OCI-LY7 (cell line): ENCODE results near the gene MANSC1. TPM values are rescaled to one million over a fixed set of nuclear protein-coding genes. Genes with fewer than 3 reads are reported as not detected.

Experiments
- BruUV-seq: library from RNA; stranded (reverse); fragments of 400-500 nt; replicated peaks from 2 replicates; lab custom pipeline; 2021; lab: Mats Ljungman, UMichigan
- CTCF ChIA-PET: fragments of 300-600 bp; sonication (Branson Sonifier 250); formaldehyde crosslinking; loops from one replicate; lab custom pipeline; 2022; ENCODE audit warnings: antibody characterized with exemption; ENCODE audit not compliant: unreplicated experiment; lab: Charles Lee
- POLR2A ChIA-PET: fragments of 300-600 bp; sonication (Branson Sonifier 250); formaldehyde crosslinking; loops from one replicate; lab custom pipeline; 2022; ENCODE audit warnings: antibody characterized with exemption; lab: Charles Lee
- DNase-seq: peaks from one replicate; pipeline ENCODE4 v3.0.0-alpha.2; 2015; ENCODE audit warnings: low spot score
- H2AFZ ChIP-seq: fragments of 200-600 bp; sonication (generic), shearing (Covaris generic); 2 replicates; pipeline ENCODE4 v1.6.1; 2014; ENCODE audit warnings: mild to moderate bottlenecking, antibody characterized with exemption, low read length, moderate library complexity
- H3K27ac ChIP-seq: fragments of 200-600 bp; sonication (generic); 2 replicates; pipeline ENCODE4 v1.5.1; 2014; ENCODE audit warnings: mixed run types, low read depth, mild to moderate bottlenecking, moderate library complexity, low read length, inconsistent platforms; ENCODE audit not compliant: poor library complexity, severe bottlenecking
- H3K36me3 ChIP-seq: fragments of 200-600 bp; sonication (generic); 2 replicates; pipeline ENCODE4 v1.6.1; 2014; ENCODE audit warnings: mild to moderate bottlenecking, antibody characterized with exemption, low read length, moderate library complexity, mixed read lengths; ENCODE audit not compliant: insufficient read depth
- H3K4me1 ChIP-seq: fragments of 200-600 bp; sonication (generic); 2 replicates; pipeline ENCODE4 v1.5.1; 2014; ENCODE audit warnings: mild to moderate bottlenecking, low read length; ENCODE audit not compliant: insufficient read depth, poor library complexity, severe bottlenecking
- H3K4me2 ChIP-seq: fragments of 200-600 bp; sonication (generic); 2 replicates; pipeline ENCODE4 v1.6.1; 2014; ENCODE audit warnings: mild to moderate bottlenecking, low read length
- H3K4me3 ChIP-seq: fragments of 200-600 bp; sonication (generic); 2 replicates; pipeline ENCODE4 v1.5.1; 2014; ENCODE audit warnings: mild to moderate bottlenecking, low read depth, low read length; ENCODE audit not compliant: poor library complexity, severe bottlenecking
- H3K79me2 ChIP-seq: fragments of 200-600 bp; sonication (generic); 2 replicates; pipeline ENCODE4 v1.6.1; 2016; ENCODE audit warnings: low read depth, mild to moderate bottlenecking, low read length, moderate library complexity, mixed read lengths; ENCODE audit not compliant: insufficient read depth
- H3K9me2 ChIP-seq: fragments of 200-600 bp; sonication (generic); 2 replicates; pipeline ENCODE4 v1.6.1; 2016; ENCODE audit warnings: mild to moderate bottlenecking, low read length, mixed read lengths; ENCODE audit not compliant: insufficient read depth
- H3K9me3 ChIP-seq: fragments of 200-600 bp; sonication (generic); 2 replicates; pipeline ENCODE4 v1.6.1; 2014; ENCODE audit warnings: mild to moderate bottlenecking, mixed run types, low read length, mixed read lengths
- H4K20me1 ChIP-seq: fragments of 200-600 bp; sonication (generic); 2 replicates; pipeline ENCODE4 v1.6.1; 2014; ENCODE audit warnings: mild to moderate bottlenecking, antibody characterized with exemption, low read length, moderate library complexity, mixed read lengths; ENCODE audit not compliant: insufficient read depth
- CTCF ChIP-seq: fragments of 200-600 bp; sonication (generic); conservative IDR thresholded peaks from 2 replicates; pipeline ENCODE4 v1.5.1; 2014; ENCODE audit warnings: mild to moderate bottlenecking, antibody characterized with exemption, low read length, moderate library complexity, mixed read lengths
- EZH2phosphoT487 ChIP-seq: fragments of 200-600 bp; sonication (generic); IDR thresholded peaks from 2 replicates; pipeline ENCODE4 v1.6.1; 2018; ENCODE audit warnings: low read depth, borderline replicate concordance, mild to moderate bottlenecking, mixed run types, antibody characterized with exemption, low read length, moderate library complexity, mixed read lengths
- intact Hi-C: fragments of 100-400 bp; cut with micrococcal nuclease; formaldehyde crosslinking; loops from one replicate; pipeline ENCODE4 v1.10.0; 2022; ENCODE audit not compliant: unreplicated experiment
- total RNA-seq, 2 experiments: library from RNA; depleted of rRNA in 1 of 2; stranded (reverse); fragments of >200 nt in 1 of 2; shearing (Covaris generic) in 1 of 2; gene quantifications; 2 replicates each; pipeline ENCODE4 v1.2.3, GENCODE V29; 2014 to 2022

Gene MANSC1
- total RNA-seq, 2 experiments from 2014 or later, result not detected

GRCh38 chr12:12323591-12323990 is 26.5 kb downstream of the MANSC1 start:
- no TSS peak for BruUV-seq
- TF ChIP-seq CTCF (no peak), EZH2phosphoT487 (no peak)
- no peaks in the 10 kb centered on the region for H3K9me3 ChIP-seq
- no peaks in the 10 kb centered on the region for H4K20me1 ChIP-seq
- no peaks in the 10 kb centered on the region for H3K36me3 ChIP-seq
- H3K4me1 ChIP-seq, result peaks cover 4% of the 10 kb centered on the region
- H3K27ac ChIP-seq, result no peak overlapping the region
- H3K4me2 ChIP-seq, result no peak overlapping the region
- no peak for DNase-seq
- H3K79me2 ChIP-seq, result no peaks in the 10 kb centered on the region
- H2AFZ ChIP-seq, result no peak overlapping the region
- H3K9me2 ChIP-seq, result no peaks in the 10 kb centered on the region
- POLR2A ChIA-PET, result interaction anchor here (0.5 kb wide), 1 partner anchor 990 kb away, joined by 4 read pairs; no protein-coding TSS in a partner anchor
- H3K4me3 ChIP-seq, result no peak overlapping the region
- intact Hi-C loops, result no loop called here
- CTCF ChIA-PET, result no interaction called here

- peaks cover 4% of the 10 kb centered on the region for H3K4me1 ChIP-seq
- no peaks in the 10 kb centered on the region for H3K36me3 ChIP-seq
- H3K9me3 ChIP-seq, result no peaks in the 10 kb centered on the region
- H2AFZ ChIP-seq, result no peak overlapping the region
- H4K20me1 ChIP-seq, result no peaks in the 10 kb centered on the region
- no peak for TF ChIP-seq EZH2phosphoT487
- no peak for TF ChIP-seq CTCF
- no peak overlapping the region for H3K4me3 ChIP-seq
- H3K4me2 ChIP-seq, result no peak overlapping the region
- ChIA-PET CTCF (no interaction called here), POLR2A (interaction anchor here (0.5 kb wide), 1 partner anchor 990 kb away, joined by 4 read pairs; no protein-coding TSS in a partner anchor)
- intact Hi-C loops, result no loop called here
- BruUV-seq, result no TSS peak
- no peaks in the 10 kb centered on the region for H3K9me2 ChIP-seq
- DNase-seq, result no peak
- no peaks in the 10 kb centered on the region for H3K79me2 ChIP-seq
- H3K27ac ChIP-seq, result no peak overlapping the region
These were observed 26.9 kb downstream of the MANSC1 start for GRCh38 chr12:12323118-12323517.

- no peak overlapping the region for H3K4me3 ChIP-seq
- POLR2A ChIA-PET, result interaction anchor here (0.5 to 1.1 kb wide), 3 partner anchors 9 to 1277 kb away, joined by 3 to 4 read pairs (median 3); no protein-coding TSS in a partner anchor
- H3K4me1 ChIP-seq, result no peaks in the 10 kb centered on the region
- H3K36me3 ChIP-seq, result no peaks in the 10 kb centered on the region
- TF ChIP-seq CTCF (no peak), EZH2phosphoT487 (no peak)
- intact Hi-C loops, result no loop called here
- BruUV-seq, result no TSS peak
- no peaks in the 10 kb centered on the region for H3K79me2 ChIP-seq
- CTCF ChIA-PET, result interaction anchor here (0.6 kb wide), 1 partner anchor 590 kb away, joined by 3 read pairs; no protein-coding TSS in a partner anchor
- no peak for DNase-seq
- no peak overlapping the region for H2AFZ ChIP-seq
- H3K9me3 ChIP-seq, result no peaks in the 10 kb centered on the region
- H3K27ac ChIP-seq, result no peak overlapping the region
- no peaks in the 10 kb centered on the region for H3K9me2 ChIP-seq
- no peaks in the 10 kb centered on the region for H4K20me1 ChIP-seq
- H3K4me2 ChIP-seq, result no peak overlapping the region
These were observed 30.4 kb downstream of the MANSC1 start for GRCh38 chr12:12319451-12320183.
